ENCODE measurements around the gene UVSSA. TPM values are rescaled to one million over a fixed set of nuclear protein-coding genes. Genes with fewer than 3 reads are reported as not detected.

The UVSSA gene
- 10 to 100 TPM in 3 of 4 donors, 1 to 10 TPM in 1; 8.5 to 13.2 (median 12.3) TPM for total RNA-seq

DNA sequence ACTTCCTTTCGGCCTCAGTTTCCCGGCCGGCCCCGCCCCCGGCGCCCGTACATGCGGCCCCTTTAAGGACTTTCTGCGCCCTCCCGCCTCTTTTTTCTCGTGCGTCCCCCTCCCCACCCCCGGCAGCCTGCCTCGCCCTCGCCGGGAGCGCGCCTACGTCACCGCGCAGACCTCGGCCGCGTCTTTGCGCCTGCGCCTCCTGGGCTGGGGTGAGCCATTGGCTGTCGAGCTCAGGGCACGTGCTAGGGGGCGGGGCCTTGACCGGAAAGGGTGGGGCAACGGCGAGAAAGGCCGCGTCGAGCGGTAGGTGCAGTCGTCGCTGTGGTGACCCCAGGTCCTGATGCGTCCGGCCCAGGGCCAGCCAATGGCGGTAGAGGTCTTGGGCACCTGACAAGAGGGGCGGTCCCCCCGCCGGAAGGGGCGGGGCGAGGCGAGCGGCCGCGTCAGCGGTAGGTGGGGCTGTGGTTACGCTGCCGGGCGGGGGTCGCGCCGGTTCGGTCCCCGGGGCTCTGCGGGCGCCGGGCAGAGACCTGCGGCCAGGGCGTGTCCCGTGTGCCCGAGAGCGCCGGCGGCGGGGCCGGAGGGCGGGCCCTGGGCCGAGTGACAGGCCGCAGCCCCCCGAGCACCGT, at the start of gene UVSSA:
UVSSA (plus strand) TSS at position 428 of the 629 bp plus-strand sequence. CDS start 884 bp downstream, outside the sequence.
- peak; percentile 86 to 88 for ATAC-seq
- Histone ChIP-seq H3K27ac (peak within 1 kb of the TSS; percentile 88 to 99 (median 97)), H3K9me3 (no peaks in the 10 kb centered on the region), H3K27me3 (no peaks in the 10 kb centered on the region), H3K4me3 (peak within 1 kb of the TSS; percentile 76 to 98 (median 88)), H3K36me3 (peaks cover 0 to 12% of the 10 kb centered on the region in 2 donors), H3K4me1 (peaks cover 20 to 31% of the 10 kb centered on the region in 2 donors)
- intact Hi-C loops (cut with DNase I; ENCODE audit: low total_unique reads) (loop anchor here (1.0 to 10.0 kb wide), 8 partner anchors 58 to 673 kb away; partner anchors contain the start of genes ATP5ME, CTBP1, FGFRL1 and LETM1), in situ Hi-C loops (cut with MboI; ENCODE audit: low sequenced_read_pairs in 4 of 4) (loop anchor here in 3 of 4 donors (5.0 to 10.0 kb wide), 2 partner anchors 92 to 95 kb away; no protein-coding TSS in a partner anchor)
- TF ChIP-seq CTCF (IDR thresholded peaks at IDR 0.05 in 4 of 5, conservative IDR thresholded peaks at IDR 0.05 in 1 of 5) (peak in 1 of 5 experiments; percentile 16), POLR2A (IDR thresholded peaks at IDR 0.05) (peak; percentile 92 to 97)
- peak; percentile 100 for DNase-seq

DNA sequence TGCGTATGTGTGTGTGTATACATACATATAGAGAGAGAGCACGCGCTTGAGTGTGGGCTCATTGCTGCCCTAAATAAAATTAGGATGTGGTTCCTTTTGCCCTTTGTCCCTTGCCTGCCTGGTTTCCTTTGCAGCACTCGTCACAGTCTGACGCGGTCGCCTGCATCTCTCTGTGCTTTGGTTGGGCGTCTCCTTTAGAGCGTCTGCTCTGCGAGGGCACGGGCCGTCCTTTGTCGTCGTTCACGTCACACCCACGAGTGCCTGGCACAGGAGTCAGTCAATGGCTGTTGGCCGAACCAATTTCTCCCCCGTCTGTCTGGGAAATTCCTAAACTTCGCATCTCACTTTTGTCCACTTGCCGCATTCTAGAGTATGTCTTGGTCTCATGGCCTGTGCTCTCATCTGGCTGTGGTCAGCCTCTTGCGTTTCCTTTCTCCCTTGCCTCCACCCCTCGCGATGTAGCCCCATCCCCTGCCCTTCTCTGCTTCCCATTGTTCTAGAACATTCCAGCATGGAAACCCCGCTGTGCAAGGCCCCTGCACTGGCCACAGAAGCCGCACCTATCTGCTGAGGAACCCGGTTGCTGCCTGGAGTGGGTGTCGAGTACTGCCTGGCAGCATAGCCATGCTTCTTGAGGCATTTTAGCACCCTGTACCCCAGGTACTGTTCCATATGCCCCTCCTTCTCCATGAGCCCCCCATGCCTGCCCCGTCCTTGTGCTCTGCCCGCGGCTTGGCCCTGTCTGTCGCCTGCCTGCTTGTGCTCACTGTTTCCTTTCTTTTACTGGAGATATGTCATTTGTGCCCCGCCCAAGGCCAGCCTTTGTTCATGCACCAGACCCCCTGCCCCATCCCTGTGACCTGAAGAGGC, 49.3 kb upstream of the UVSSA start:
- peaks cover 38 to 53% of the 10 kb centered on the region in 2 donors for H3K4me1 ChIP-seq
- in situ Hi-C loops (cut with MboI; ENCODE audit: low sequenced_read_pairs in 4 of 4) = no loop called here
- H3K36me3 ChIP-seq = no peaks in the 10 kb centered on the region
- H3K27ac ChIP-seq = no peak overlapping the region
- intact Hi-C loops (cut with DNase I; ENCODE audit: low total_unique reads) = no loop called here
- DNase-seq = no peak
- no peak overlapping the region for H3K4me3 ChIP-seq
- no peak for ATAC-seq
- H3K9me3 ChIP-seq = no peaks in the 10 kb centered on the region
- no peak for TF ChIP-seq CTCF (IDR thresholded peaks at IDR 0.05 in 4 of 5, conservative IDR thresholded peaks at IDR 0.05 in 1 of 5)
- no peak for TF ChIP-seq POLR2A (IDR thresholded peaks at IDR 0.05)
- no peaks in the 10 kb centered on the region for H3K27me3 ChIP-seq

- no peak for ATAC-seq
- peaks cover 32 to 53% of the 10 kb centered on the region in 2 donors for H3K4me1 ChIP-seq
- H3K27ac ChIP-seq = no peak overlapping the region
- DNase-seq = no peak
- H3K9me3 ChIP-seq = no peaks in the 10 kb centered on the region
- H3K4me3 ChIP-seq = no peak overlapping the region
- TF ChIP-seq CTCF (IDR thresholded peaks at IDR 0.05 in 4 of 5, conservative IDR thresholded peaks at IDR 0.05 in 1 of 5) (no peak), POLR2A (IDR thresholded peaks at IDR 0.05) (no peak)
- in situ Hi-C loops (cut with MboI; ENCODE audit: low sequenced_read_pairs in 4 of 4) = no loop called here
- H3K27me3 ChIP-seq = no peaks in the 10 kb centered on the region
- intact Hi-C loops (cut with DNase I; ENCODE audit: low total_unique reads) = no loop called here
- H3K36me3 ChIP-seq = no peaks in the 10 kb centered on the region
Measured at GRCh38 chr4:1298461-1298860, 48.5 kb upstream of the UVSSA start.

- no peaks in the 10 kb centered on the region for H3K9me3 ChIP-seq
- TF ChIP-seq POLR2A (IDR thresholded peaks at IDR 0.05) = no peak
- H3K27me3 ChIP-seq = no peaks in the 10 kb centered on the region
- H3K27ac ChIP-seq = peak overlapping the region in 2 of 4 donors; percentile 41 to 73
- ATAC-seq (no peak), DNase-seq (no peak)
- in situ Hi-C loops (cut with MboI; ENCODE audit: low sequenced_read_pairs in 4 of 4) (no loop called here), intact Hi-C loops (cut with DNase I; ENCODE audit: low total_unique reads) (no loop called here)
- no peaks in the 10 kb centered on the region for H3K36me3 ChIP-seq
- peaks cover 23 to 44% of the 10 kb centered on the region in 2 donors for H3K4me1 ChIP-seq
- H3K4me3 ChIP-seq = no peak overlapping the region
Measured at GRCh38 chr4:1299301-1299860, 47.6 kb upstream of the UVSSA start.

Measured in gastrocnemius medialis (tissue), 4 donors.